Type B pancreatic cell (in vitro differentiated cells): ENCODE measurements around the gene SERPINA4. TPM values are rescaled to one million over a fixed set of nuclear protein-coding genes. Genes with fewer than 3 reads are reported as not detected.

Source experiments
- DNase-seq: peaks from one replicate; pipeline ENCODE4 v3.0.0; 2021; ENCODE audit warnings: mixed read lengths; ENCODE audit not compliant: unreplicated experiment; ENCODE audit errors: extremely low spot score
- H3K27ac Mint-ChIP-seq: 2 replicates; pipeline ENCODE4 v1.8.0; 2021; ENCODE audit warnings: mild to moderate bottlenecking, mixed read lengths
- H3K27me3 Mint-ChIP-seq: 2 replicates; pipeline ENCODE4 v1.8.0; 2021; ENCODE audit warnings: mixed read lengths
- H3K36me3 Mint-ChIP-seq: 2 replicates; pipeline ENCODE4 v1.8.0; 2021; ENCODE audit warnings: mixed read lengths
- H3K4me1 Mint-ChIP-seq: one replicate; pipeline ENCODE4 v1.8.0; 2021; ENCODE audit warnings: mixed read lengths; ENCODE audit not compliant: unreplicated experiment
- H3K4me3 Mint-ChIP-seq: 2 replicates; pipeline ENCODE4 v1.8.0; 2021; ENCODE audit warnings: mild to moderate bottlenecking, mixed read lengths
- H3K9me3 Mint-ChIP-seq: 2 replicates; pipeline ENCODE4 v1.8.0; 2021; ENCODE audit warnings: mixed read lengths
- total RNA-seq: library from RNA; stranded (reverse); gene quantifications from 2 replicates; pipeline ENCODE4 v1.2.1, GENCODE V29; 2021; ENCODE audit warnings: low replicate concordance
- TF ChIP-seq, protein P1 (sequence below): fragments of 200-600 bp; sonication (generic); conservative IDR thresholded peaks from 2 replicates; pipeline ENCODE4 v1.5.0; 2021; ENCODE audit warnings: antibody characterized with exemption, mild to moderate bottlenecking

SERPINA4 gene
- total RNA-seq, 1 donor from 2014 or later = 1.4 TPM

DNA sequence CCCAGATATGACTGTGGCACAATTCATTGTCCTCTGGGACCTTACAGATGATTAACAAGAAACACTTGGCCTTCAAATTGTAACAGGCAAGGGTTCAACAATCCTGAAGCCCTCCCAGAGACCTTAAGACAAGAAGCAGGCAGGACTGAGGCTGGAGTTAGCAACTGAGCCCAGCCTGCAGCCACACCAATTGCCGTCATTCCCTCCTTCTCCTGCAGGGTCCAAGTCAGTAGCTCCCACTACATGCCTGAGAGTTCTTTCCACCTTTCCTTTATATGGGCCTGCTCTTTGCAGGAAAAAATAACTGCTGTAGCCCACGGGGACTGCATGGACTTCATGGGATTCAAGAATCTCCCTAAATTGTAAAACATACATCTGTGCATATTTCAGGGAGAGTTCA is 2.4 kb upstream of the SERPINA4 start:
- DNase-seq = no peak
- H3K4me1 Mint-ChIP-seq = no peaks in the 10 kb centered on the region
- H3K27me3 Mint-ChIP-seq = peaks cover 6% of the 10 kb centered on the region
- TF ChIP-seq, protein P1, sequence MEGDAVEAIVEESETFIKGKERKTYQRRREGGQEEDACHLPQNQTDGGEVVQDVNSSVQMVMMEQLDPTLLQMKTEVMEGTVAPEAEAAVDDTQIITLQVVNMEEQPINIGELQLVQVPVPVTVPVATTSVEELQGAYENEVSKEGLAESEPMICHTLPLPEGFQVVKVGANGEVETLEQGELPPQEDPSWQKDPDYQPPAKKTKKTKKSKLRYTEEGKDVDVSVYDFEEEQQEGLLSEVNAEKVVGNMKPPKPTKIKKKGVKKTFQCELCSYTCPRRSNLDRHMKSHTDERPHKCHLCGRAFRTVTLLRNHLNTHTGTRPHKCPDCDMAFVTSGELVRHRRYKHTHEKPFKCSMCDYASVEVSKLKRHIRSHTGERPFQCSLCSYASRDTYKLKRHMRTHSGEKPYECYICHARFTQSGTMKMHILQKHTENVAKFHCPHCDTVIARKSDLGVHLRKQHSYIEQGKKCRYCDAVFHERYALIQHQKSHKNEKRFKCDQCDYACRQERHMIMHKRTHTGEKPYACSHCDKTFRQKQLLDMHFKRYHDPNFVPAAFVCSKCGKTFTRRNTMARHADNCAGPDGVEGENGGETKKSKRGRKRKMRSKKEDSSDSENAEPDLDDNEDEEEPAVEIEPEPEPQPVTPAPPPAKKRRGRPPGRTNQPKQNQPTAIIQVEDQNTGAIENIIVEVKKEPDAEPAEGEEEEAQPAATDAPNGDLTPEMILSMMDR = peak; percentile 16
- H3K9me3 Mint-ChIP-seq = peaks cover 13% of the 10 kb centered on the region
- H3K36me3 Mint-ChIP-seq = no peaks in the 10 kb centered on the region
- no peak overlapping the region for H3K27ac Mint-ChIP-seq
- no peak overlapping the region for H3K4me3 Mint-ChIP-seq

DNA sequence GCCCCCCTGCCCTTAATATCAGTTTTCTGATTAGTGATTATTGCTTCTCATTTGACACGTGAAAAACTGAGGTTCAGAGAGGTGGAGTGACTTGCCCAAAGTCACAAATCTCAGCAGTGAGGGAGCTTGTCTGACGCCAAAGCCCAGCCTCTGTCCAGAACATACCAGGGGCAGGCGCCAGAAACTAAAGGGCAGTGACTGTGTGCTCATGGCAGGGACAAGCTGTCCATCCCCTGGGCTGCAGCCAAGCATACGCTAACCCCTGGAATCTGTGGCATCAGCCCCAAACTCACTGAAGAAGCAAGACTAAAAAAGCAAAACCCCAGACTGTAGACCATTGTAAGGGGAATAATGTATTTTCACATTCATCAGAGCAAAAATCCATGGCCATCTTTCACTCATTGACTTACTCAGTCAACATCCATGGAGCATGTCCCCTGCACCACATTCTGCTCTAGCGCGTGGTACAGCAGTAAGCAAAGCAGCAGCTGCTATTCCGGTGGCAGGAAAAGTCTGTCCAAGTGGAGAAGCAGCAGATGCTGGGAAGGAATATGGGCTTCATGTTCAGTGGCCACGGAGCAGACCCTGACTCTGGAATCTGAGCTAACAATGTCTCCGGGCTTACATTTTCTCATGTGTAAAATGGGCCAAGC is 1.5 kb upstream of the SERPINA4 start:
- no peak for DNase-seq
- no peaks in the 10 kb centered on the region for H3K36me3 Mint-ChIP-seq
- TF ChIP-seq, protein P1 = no peak
- peaks cover 11% of the 10 kb centered on the region for H3K9me3 Mint-ChIP-seq
- H3K4me1 Mint-ChIP-seq = no peaks in the 10 kb centered on the region
- peaks cover 6% of the 10 kb centered on the region for H3K27me3 Mint-ChIP-seq
- H3K4me3 Mint-ChIP-seq = no peak overlapping the region
- no peak overlapping the region for H3K27ac Mint-ChIP-seq

- Mint-ChIP-seq H3K36me3 (no peaks in the 10 kb centered on the region), H3K27ac (no peak overlapping the region), H3K9me3 (peaks cover 6% of the 10 kb centered on the region), H3K27me3 (peaks cover under 1% of the 10 kb centered on the region), H3K4me1 (no peaks in the 10 kb centered on the region), H3K4me3 (no peak overlapping the region)
- no peak for DNase-seq
- TF ChIP-seq, protein P1 = no peak
Measured at GRCh38 chr14:94560291-94560665, 964 bp upstream of the SERPINA4 start.

- TF ChIP-seq, protein P1 = no peak
- no peak overlapping the region for H3K27ac Mint-ChIP-seq
- no peaks in the 10 kb centered on the region for H3K4me1 Mint-ChIP-seq
- no peak for DNase-seq
- H3K4me3 Mint-ChIP-seq = no peak overlapping the region
- H3K27me3 Mint-ChIP-seq = no peaks in the 10 kb centered on the region
- H3K9me3 Mint-ChIP-seq = no peaks in the 10 kb centered on the region
- no peaks in the 10 kb centered on the region for H3K36me3 Mint-ChIP-seq
Measured at GRCh38 chr14:94561656-94562010, 391 bp downstream of the SERPINA4 start.

- Mint-ChIP-seq H3K36me3 (no peaks in the 10 kb centered on the region), H3K27me3 (no peaks in the 10 kb centered on the region), H3K4me1 (no peaks in the 10 kb centered on the region), H3K27ac (no peak overlapping the region), H3K9me3 (no peaks in the 10 kb centered on the region), H3K4me3 (no peak overlapping the region)
- TF ChIP-seq, protein P1 = no peak
- DNase-seq = no peak
Measured at GRCh38 chr14:94562022-94562421, 780 bp downstream of the SERPINA4 start.
